Femur (tissue), 1 donor: ENCODE data around the gene TIPRL.
"Not testable (repeated sequence)": the region's sequence is repeated elsewhere in the genome, so short reads cannot be mapped to it uniquely, and the experiment has no call there.

Source experiments
- DNase-seq: peaks from one replicate; pipeline ENCODE4 v3.0.0-alpha.2; 2017

Gene TIPRL

DNA sequence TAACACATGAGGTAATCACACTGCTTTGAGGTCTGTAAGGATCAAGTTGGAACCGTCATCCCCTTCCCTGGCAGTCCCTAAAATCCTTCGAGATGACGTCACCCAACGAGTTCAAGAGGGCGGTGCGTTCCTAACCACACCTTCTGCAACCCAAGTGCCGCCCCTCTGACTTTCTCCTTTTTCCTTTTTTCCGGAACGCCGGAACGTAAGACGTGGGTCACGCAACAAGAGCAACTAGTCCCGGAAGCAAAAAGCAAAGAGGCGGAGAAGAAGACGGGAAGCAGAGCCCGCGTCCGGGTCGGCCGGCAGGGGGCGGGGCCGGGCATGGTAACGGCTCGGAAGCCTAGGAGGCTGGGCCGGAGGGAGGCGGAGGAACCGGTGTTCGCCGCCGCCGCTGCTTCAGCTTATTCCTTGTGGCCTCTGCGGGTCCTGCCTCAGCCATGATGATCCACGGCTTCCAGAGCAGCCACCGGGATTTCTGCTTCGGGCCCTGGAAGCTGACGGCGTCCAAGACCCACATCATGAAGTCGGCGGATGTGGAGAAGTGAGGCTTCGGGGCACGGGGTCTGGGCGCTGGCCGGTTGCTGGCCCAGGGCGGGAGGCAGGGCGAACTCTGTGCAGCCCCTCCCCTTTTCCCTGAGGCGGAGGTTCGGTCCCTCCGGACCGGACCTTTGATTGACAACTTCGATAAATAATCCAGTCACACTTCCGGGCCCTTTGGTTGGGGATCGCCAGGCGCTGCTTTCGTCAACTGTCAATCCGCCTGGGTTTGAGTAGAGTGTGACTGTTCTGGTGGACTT is at the start of gene TIPRL:
Gene TIPRL (plus strand): TSS at position 325 of the 800 bp plus-strand sequence. CDS start 116 bp downstream, at position 441.
- peak; percentile 98 for DNase-seq

DNA sequence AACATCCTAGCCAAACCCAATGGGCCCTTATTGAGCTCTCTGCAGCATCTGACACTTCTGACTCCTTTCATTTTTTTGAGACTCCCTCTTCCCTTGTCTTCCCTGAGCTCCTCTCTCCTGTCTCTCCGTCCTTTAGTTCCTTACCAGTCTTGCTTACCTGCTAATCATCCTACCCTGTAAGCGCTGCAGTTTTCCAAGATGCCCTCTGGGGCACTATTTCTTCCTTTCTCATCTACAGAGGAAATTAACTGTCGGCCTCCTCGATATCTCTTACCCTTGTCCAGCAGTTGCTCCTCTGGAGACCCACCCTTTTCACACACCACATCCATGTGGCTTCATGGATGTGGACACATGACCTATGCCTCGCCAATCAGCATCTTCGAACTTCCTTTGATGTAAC is 48.8 kb upstream of the TIPRL start:
- no peak for DNase-seq

DNA sequence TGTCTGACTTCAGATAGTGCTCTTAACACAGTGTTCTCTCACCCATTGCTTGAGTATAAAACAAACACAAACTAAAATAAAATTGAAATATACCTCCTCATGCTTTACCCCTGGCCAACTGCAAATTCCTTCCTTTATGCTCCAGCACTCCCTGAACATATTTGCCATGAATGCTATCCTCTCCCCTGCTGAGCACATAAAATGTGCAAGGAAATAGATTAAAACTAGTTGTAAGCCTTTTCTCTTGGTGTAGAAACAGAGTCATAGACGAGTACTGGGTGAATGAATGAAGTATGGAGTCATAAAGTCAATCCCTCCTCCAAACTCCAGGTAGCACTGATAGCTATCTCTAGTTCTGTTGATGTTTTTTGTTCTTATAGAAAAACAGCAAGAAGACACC is 44.6 kb upstream of the TIPRL start:
- no peak for DNase-seq

DNA sequence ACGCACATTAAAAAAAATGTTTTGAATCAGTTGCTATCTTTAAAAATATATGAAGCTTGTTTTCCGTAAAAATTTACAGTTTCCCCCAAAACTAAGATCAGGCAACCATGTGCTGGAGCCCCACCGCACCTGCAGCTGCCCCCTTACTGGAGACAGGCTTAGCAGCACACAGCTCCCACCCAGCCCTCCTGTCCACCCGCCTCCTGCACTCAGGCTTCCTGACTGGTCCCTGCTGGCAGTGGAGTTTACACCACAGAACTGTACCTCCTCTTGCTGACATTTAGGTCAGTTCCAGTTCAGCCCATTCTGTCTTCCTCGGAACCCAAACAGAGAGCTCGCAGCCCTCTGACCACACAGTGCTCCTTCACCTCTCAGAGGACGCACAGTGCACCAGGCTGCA is 44.1 kb upstream of the TIPRL start:
- no peak for DNase-seq

DNA sequence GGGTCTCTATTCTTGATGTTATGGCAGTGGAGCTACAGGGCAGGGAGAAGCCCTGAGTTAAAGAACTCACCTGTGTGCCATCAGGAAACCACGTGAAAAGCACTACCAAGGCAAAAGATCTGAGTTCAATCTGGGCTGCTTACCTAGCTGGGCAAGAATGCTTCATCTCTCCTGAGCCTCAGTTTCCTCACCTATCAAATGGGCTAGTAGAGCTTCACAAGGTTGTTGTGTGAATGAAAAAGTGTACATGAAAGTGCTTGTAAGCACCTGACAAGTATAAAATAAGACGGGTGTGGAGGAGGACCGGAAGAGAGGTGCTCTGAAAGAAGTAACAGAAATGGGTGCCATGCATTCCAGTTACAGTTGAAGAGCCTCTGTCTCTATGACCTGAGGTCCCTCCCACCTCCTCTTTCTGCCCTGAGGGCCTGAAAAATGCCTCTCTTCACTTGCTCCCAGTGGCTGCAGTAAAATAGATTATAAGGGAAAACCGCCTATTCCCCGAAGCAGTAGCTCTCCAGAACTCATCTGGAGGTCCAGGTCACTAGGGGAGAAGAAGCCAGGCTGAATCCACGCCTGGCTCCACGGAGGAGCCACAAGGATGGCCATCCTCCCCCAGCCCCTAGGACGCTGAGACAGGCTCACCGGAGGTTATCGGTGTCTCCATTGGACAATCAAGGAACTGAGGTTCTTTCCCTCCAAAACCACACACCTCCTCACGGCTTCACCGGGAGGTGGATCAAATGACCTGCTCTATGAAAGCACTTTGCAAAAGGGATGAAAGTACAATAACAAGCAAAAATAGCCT is 43.4 kb upstream of the TIPRL start:
- DNase-seq = no peak

DNA sequence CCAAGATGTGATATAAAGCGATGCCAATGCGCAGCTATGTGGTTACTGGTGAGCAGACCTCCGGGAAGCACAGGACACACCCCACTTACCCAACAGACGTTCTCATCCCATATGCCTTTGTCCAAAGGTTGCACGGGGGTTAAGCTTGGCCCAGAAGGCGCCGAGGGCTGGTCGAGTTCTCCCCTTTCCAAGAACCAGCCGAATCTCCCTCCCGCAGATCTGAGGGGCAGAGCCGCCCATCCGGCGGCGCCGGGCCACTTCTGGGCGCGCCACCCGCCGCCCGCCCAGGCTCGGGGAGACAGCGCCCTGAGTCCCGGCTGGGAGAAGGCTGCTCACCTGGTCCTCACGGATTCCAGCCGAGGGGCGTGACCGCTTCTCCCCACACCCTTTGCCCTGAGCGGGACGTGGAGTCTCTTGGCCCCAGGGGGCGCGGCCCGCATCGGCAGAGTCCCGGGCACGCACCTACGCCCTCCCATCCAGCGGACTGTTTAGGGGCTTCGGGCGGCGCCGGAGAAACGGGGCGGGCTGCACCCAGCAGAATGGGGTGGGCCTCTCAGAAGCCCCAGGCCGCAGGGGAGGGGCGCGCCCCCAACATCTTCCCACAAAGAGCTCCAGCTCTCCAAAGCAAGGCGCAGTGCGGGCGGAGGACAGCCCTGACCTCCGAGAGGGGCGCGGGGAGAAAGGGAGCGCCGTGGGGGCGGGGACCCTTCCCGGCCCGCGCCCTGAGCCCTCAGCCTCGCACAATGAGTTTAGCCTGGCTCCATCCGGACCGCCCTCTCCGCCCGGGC is 42.6 kb upstream of the TIPRL start:
- DNase-seq = peak; percentile 41

DNA sequence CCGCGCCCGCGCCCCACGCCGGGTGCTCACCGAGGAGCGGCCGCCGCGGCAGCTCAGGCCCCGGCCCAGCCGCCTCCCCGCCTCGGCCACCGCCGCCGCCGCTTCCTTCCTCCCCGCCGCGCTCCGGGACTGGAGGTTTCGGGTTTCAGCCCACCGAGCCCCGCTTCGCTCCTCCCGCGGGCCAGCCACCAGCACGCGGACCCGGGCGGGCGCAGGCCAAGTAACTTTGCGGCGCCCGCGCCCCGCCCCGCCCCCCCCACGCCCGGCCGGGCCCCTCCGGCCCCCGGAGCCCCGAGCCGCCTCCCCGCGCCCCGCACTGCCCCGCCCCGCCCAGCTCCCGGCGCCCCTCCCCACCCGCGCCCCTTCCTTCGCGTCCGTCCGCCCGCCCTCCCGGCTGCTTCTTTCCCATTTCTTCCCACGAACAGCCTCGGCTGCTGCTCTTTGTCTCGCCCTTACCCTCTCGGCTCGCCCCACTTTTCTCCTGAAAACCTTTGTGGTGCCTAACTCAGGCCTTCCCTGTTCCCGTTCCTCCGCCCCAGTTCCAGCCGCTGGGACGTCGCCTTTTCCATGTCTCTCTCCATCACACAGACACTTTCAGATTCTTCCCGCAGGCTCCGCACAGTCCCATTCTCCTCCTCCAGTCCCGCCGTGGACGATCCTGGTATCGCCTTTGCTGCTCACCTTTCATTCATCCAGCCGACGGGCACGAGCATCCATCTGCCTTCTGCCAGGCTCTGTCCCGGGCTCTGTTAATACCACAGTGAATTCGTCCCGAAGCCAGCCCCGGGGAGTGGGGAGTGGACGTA is 41.9 kb upstream of the TIPRL start, which contains the start of gene GPR161:
Gene GPR161 (minus strand): TSS at position 222 of the 806 bp plus-strand sequence. CDS start 32,080 bp downstream, outside the sequence.
- DNase-seq = peak; percentile 80

DNA sequence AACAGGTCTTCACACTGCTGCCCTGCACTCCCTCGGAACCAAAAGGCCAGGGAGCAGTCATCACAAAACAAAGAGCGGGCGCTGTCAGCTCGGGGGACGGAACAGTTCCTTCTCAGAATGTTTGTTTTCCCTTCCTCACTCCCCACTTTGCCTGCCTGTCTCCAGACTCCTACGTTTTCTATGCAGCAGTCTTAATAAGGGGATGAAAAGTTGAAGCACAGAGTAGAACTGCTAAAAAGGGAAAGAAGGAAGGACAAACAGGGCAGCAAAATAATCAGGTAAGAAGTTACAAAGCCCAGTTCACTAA is 41.3 kb upstream of the TIPRL start:
- DNase-seq = no peak

DNA sequence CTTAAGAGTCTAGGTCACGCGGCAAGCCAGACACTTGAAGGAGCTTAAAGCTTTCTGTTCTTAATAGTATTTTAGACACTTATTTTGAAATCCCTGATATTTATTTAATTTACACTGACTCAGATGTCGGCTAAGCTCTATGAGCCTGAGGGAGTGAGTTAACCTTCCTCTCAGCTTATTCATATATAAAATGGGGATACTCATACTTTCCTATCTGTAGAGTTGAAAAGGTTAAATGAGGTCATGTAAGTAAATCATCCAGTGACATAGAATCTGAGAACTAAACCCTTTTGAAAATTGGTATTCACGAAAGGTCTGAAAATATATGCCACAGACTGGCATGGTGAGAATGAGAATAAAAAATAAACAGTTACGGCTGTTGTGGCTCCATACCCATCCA is 40.6 kb upstream of the TIPRL start:
- DNase-seq = no peak

DNA sequence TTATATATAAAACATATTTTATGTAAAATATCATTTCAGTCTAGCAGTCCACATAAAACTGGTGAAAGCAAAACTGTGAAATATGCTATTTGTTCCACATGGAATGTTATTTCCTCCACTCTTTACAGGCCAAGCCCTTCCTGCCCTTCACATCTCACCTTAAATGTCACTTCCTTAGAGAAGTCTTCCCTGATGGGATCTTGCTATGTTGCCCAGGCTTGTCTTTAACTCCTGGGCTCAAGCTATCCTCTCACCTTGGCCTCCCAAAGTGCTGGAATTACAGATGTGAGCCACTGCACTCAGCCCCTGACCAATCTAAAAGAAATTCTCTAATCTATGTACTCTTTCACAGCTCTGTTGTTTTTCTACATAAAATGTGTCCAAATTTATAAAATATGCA is 39.7 kb upstream of the TIPRL start:
- no peak for DNase-seq

DNA sequence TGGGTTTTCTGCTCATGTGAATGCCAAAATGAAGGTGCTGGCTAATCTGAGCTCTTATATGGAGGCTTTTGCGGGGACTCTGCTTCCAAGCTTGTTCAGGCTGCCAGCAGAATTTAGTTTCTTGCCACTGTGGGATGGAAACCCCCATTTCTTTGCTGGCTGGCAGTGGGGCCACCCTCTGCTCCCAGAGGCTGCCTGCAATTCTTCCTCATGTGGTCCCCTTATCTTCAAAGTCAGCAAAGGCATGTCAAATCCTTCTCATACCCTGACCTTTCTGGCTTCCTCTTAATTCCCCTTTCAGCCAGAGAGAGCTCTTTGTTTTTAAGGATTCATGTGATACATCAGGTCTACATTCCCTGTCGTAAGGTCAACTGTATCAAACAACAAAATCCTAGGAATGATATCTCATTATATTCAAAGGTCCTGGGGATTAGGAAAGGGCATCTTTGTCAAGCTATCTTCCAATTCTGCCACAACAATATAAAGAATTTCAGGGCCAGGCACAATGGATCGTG is 36.8 kb upstream of the TIPRL start:
- no peak for DNase-seq

DNA sequence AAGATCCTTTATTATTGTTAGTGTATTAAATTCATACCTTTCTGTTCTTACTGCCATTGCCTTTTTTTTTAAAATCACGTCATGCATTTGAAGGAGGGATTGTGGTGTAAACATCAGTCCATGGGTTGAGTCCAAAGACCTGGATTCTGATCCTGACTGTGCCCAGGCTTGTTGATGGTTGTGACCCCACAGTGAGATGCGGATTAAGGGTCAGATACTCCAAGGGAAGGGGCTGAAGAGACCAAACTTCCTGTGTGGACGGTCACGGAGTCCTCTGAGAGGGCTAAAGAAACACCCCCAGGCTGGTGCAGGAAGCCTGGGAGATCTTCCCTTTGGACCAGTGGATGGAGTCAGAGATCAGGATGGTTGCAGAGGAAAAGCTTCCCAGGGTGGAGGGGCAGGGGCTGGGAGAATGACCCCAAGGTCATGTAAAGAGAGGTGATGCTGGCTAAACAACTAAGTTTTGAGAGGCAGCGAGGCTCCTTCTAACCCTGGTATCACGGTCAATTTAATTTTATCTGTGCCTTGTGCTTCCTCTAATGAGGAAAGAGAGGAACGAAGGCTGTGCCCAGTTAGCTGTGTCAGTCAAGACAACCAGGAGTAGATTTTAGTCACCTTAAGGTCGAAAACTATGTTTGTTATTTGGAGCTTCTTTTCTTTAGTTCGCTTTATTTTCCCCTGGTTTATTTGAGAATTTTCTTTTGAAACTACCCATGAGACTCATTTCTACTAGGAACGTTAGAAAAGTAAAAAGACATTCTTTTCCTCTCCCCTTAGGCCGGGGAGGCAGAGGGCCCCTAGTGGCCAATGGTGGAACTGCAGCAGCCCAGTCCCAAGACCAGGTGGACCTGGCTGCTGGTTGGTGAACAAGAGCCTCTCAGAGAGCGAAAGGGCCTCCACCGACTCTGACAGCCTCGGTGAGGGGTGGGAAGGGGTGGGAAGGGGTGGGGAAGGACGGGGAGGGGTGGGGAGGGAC is 33.3 kb upstream of the TIPRL start:
- peak; percentile 88 for DNase-seq

DNA sequence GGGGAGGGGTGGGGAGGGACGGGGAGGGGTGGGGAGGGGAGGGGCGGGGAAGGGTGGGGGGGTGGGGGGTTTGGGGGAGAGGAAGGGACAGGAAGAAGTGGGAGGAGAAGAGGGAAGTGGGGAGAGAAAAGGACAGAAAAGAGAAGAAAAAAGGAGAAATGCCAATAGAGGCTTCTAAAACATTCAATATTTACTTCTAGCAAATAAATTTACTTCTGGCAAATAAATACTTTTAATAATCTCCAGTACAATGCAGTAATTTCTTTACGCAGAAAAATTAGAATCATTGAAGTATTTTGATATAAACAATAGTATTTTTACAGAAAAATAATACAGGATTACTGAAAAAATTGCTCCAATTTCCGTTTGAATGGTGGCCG is 32.6 kb upstream of the TIPRL start:
- DNase-seq = no peak

DNA sequence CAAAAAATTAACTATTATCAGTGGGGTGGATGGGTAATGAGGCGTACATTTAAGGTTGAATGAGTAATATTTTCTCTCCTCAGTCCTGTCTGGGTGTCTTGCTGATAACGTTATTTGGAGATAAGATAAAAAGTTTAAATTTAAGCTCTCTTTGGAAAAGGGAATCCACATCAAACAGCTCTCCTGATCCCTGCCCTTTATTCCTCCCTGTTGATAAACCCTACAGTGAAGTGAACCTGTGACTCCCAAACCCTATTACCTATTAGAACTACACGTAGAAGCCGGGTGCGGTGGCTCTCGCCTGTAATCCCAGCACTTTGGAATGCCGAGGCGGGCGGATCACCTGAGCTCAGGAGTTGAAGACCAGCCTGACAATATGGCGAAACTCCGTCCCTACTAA is 32.1 kb upstream of the TIPRL start:
- DNase-seq = no peak

DNA sequence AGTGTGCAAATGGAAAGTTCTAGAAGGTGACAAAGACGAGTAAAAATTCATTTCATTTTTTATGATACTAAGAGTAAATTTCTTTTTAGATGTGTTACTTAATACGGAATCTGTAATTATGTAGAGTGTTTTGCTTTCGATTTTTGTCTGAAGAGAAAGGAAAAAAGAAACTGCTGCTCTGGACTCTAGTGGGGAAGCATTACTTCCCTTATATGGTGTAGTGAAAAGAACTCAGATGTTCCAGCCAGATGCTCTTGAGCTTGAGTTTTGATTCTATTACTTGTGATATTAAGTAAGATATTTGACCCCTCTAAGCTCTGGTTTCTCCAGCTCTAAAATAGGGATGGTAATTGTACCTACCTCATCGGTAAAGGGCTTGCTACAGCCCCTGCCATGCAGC is 29.8 kb upstream of the TIPRL start:
- no peak for DNase-seq

DNA sequence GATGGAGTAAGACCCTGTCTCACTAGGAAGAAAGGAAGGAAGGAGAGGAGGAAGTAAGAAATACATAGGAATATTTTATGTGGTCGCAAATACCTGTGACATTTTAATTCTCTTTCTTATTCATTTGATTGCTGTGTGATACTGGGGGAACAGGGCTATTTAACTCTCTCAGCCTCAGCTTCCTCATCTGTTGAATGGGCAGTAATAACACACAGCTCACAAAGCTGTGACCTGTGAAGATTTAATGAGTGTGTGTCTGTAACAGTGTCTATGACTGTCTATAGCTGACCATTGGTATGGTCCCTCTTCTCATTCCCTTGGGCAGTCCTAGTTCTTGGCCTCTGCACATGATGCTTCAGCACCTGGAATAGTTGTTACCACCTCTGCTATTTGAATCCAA is 28.5 kb upstream of the TIPRL start:
- DNase-seq = no peak

DNA sequence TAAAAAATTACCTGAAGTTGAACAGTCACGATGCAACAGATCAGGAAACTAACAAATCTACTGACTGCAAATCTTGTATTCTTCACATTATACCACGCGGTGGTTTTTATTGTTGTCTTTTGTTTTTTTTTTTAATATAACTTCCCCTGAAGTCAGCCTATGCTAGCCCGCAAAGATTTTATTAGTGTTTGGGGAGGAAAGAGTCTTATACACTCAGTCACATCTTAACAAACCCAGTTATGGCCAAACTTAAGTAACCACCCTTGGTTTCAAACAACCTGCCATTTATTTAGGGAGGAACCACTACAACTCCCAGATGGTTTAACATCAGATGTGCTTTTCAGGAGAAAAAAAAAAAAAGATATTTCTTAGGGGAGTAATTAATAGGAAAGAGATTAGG is 26.8 kb upstream of the TIPRL start:
- no peak for DNase-seq

DNA sequence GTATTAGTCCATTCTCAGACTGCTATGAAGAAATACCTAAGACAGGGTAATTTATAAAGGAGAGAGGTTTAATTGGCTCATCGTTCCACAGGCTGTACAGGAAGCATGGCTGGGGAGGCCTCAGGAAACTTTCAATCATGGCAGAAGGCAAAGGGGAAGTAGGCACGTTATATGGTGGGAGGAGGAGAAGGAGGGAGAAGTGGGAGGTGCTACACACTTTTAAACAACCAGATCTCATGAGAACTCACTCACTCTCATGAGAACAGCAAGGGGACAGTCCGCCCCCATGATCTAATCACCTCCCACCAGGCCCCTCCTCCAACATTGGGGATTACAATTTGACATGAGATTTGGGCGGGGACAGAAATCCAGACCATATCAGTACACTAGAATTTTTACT is 24.1 kb upstream of the TIPRL start:
- DNase-seq = not testable (repeated sequence)

DNA sequence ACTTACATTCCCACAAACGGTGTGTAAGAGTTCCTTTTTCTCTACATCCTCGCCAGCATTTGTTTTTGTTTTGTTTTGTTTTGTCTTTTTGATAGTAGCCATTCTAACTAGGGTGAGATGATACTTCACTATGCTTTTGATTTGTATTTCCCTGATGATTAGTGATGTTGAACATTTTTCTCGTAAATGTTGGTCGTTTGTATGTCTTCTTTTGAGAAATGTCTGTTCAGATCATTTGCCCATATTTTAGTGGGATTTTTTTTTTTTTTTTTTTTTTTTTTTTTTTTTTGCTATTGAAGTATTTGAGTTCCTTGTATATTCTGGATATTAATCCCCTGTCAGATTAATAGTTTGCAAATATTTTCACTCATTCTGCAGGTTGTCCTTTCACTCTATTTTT is 22.9 kb upstream of the TIPRL start:
- no peak for DNase-seq

DNA sequence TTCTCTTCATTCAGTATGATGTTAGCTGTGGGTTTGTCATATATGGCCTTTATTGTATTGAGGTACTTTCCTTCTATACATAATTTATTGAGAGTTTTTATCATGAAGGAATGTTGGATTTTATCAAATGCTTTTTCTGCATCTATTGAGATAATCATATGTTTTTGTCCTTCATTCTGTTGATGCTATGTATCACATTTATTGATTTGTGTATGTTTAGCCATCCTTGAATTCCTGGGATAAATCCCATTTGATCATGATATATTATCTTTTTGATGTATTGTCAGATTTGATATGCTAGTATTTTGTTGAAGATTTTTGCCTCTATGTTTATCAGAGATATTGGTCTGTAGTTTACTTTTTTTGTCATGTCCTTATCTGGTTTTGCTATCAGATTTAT is 21.1 kb upstream of the TIPRL start:
- DNase-seq = no peak

DNA sequence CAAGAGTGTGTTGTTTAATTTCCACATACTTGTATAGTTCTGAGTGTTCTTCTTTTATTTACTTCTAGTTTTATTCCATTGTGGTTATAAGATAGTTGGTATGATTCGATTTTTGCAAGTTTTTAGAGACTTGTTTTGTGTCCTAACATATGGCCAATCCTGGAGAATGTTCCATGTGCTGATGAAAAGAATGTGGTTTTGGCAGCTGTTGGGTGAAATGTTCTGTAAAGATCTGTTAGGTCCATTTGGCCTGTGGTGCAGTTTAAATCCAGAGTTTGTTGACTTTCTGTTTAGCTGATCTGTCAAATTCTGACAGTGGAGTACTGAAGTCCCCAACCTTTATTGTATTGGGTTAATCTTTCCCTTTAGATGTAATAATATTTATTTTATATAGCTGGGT is 19.5 kb upstream of the TIPRL start:
- DNase-seq = no peak
